Hypothalamus (tissue), 51 donors: ENCODE results near the gene PTPRN2.

Experiments
- DNase-seq, 51 donors: peaks; one replicate each; lab custom pipeline; 2025; lab: John Stamatoyannopoulos, UW

The PTPRN2 gene

DNA sequence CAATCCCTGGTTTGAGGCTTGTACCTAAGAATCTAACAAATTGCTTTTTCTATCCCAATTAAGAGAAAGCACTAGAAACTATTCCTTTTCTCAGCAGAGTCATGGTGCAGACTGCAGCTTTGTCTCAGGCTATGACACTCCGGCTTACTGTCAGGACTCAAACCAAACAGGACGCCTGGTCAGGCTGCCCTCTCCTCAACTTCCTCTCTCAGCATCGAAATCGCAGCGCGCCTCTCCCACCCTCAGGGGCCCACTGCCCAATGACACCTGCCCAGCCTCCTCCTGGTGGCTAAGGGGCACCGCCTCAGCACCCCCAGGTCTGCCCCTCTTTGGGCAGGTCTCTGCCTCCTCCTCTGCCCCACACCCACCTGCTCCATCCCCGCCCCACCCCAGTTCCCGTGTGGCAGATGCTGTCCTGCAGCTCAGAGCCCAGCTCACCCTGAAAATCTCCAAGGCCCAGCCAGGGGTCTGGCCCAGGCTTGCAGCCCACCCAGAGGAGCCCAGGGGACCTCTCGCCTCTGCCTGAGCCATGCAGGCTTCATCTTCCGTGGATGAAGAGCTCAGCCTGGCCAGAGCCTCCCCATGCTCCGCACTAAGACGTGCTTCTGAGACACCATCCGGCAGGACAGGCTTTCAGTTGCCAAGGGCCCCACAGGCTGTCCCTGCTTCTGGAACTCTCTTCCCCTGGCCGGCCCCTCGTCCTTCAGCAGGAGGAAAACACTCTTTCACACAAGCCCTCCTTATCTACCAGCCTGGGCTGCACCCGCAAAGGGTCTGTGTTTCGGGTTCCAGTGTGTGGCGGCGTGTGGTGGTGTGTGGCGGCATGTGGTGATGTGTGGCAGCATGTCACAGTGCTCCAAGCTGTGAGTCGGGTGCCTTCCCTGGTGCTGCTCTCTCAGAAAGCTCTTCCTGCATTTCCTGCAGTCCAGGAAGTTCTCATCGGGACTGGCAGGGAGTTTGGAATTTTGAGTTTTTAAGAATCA, 16.4 kb upstream of the PTPRN2 start:
- no peak for DNase-seq

DNA sequence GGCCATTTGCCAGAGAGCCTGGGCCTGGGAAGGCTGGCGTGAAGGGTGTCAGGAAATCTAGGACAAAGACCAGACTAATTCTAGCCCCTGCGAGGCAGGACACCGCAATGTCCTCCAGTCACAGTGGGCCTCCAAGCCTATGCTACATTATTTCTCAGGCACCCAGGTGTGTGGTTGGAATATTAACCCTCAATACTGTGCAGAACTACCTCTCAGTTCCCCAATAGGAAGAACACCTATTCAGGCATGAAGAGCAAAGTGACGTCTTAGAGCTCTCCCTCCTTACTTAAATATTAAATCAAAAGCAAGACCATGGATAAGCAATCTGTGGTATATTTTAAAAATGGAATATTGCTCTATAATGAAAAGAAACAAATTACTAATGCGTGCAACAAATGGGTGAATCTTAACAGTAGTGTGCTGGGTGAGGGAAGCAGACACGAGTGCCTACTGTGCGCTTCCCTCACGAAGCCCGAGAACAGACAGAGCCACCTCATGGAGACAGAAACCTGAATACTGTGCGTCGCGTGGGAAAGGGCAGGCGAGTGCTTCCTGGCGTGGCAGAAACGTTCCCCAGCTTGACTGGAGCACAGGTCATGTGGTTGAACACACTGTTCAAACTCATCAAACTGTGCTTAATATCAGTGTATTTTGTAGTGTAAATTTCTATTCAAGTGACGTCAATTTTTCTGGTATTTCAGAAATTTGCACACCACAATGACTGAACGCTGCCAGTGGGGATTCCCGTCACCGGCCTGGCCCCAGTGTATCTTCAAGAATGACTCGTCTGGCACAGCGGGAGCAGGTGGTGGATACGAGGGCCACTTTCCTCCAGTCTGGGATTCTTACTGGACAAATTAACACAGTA, 15.5 kb upstream of the PTPRN2 start:
- no peak for DNase-seq

DNA sequence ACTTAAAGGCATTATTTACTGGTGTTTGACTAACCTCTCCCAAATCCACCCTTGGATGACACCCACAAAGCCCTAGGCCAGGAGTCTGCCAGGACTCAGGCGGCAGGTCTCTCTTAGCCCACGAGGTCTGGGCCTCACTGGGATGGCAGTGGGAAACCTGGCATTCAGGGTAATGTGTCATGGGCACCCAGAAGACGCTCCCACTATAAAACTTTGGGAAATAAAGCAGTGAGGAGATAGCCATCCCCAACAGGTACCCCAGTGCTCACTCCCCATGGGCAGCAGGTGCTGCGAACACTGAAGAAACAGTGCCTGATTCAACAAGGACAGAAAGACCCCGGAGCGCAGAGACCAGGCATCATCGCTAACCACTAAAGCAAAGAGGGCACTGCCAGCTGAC, 14.4 kb upstream of the PTPRN2 start:
- no peak for DNase-seq

DNA sequence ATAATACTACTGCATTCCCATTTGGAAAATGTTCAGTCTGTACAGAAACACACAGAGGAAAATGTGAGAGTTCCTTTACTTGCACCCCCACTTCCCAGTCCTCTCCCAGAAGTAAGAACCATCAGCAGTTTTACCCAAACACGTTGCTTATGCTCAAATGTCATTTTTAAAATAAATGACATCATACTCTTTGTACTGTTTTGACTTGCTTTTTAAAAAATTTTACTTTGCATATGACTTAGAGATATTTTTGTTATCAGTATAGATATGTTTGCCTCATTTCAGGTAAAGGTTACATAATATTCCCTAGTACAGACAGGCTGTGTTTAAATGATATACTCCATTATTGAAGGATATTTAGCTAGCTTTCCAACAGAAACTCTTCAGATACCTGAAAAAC, 13.5 kb upstream of the PTPRN2 start:
- DNase-seq, result no peak

DNA sequence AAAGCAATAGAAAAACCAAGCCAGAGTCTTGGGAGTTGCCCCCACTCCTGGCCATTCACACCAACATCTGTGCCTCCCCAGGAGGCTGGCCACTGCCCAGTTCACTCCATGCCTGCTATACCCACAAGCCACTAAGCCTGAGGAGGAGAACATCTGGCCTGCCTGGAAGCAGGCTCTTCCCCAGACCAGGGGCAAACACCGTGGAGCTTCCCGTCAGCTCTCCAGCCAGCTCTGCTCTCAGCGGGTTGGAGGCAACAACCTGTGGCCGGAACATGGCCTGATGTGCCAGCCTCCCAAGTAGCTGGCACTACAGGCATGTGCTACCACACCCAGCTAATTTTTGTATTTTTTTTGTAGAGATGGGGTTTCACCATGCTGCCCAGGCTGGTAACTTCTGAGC, 9.1 kb upstream of the PTPRN2 start:
- DNase-seq, result no peak

DNA sequence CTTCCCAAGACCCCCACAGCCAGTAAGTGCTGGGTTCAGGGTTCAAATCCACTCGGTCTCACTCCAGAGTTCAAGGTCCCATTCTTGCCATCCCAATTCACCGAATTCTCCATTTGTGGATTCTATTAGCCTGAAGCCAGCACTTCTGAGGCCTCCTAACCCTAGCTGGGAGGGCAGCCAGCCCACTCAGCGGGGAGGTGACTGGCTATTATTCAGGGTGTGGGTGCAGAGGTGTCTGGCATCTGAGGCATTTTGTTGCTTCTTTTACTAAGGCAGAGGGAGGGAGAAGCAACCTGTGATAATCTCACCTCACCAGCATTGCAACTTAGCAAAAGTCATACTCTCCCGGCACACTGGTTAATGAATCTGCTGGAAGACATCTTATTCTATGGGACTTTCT, 8.7 kb upstream of the PTPRN2 start:
- no peak for DNase-seq

DNA sequence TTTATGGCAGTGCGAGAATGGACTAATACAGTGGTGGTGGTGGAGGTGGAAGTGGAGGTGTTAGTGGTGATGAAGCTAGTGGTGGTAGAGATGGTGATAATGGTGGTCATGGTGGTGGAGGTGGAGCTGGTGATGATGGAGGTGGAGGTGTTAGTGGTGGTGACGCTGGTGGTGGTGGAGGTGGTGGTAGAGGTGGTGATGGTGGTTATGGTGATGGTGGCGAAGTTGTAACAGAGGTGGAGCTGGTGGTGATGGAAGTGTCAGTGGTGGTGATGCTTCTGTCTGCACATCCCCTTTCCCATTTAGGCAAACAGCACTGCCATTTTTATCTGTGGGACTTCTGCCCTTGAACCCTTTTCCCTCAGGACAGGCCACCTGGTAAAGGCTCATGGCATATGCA, 7.4 kb upstream of the PTPRN2 start:
- no peak for DNase-seq

DNA sequence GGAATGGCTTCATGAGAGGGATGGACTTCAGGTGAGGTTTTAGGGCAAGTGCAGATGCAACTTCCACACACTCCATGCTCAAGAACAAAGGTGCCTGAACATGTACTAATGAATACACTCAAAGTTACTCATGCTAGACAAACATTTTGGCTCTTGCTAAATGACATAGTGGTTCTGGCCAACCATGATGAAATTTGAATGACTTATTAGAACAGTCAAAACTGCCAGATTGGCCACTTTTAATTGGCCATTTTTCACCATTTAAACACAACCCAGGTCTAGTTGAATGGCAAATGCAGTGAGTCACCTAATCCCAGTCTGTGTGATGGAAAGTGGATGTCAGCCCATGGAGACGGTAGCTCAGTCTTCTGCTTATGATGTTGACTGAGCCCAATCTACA, 4.9 kb upstream of the PTPRN2 start:
- no peak for DNase-seq

DNA sequence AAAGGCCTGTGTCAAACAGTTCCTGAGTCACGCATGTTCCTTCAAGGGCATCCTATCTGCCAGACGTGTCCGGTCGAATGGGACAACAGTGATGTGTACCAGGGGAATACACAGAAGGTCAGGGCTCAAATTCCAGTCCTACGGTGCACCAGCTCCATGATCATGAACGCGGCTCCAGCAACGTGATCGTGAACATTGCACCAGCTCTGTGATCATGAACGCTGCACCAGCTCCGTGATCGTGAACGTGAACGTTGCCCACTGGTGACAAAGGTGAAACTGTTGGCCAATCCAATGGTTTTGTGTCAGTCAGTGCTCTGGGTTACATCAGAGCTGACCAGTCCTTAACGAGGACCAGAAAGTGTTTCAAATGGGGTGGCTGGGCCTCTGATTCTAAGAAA, 4.3 kb upstream of the PTPRN2 start:
- no peak for DNase-seq

DNA sequence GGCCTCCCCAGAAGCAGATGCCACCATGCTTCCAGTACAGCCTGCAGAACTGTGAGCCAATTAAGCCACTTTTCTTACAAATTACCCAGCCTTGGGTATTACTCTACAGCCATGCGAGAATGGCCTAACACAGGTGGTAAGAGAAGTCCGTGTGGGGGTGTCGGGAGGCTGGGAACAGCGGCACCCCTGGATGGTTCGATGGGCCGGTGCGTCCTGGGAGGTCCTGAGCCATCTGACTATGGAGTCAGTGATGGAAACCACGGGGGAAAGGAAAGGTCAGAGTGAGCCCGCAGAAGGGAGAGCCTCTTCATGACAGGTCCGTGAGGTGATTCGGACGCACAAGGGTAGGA, 2.5 kb upstream of the PTPRN2 start:
- DNase-seq, result no peak

DNA sequence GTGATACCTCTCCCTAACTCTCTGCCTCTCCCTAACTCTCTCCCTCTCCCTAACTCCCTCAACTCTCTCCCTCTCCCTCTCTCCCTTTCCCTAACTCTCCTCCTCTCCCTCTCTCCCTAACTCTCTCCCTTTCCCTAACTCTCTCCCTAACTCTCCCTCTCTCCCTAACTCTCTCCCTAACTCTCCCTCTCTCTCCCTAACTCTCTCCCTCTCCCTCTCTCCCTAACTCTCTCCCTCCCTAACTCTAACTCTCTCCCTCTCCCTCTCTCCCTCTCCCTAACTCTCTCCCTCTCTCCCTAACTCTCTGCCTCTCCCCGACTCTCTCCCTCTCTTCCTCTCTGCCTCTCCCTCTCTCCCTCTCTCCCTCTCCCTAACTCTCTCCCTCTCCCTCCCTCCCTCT, 2.0 kb upstream of the PTPRN2 start:
- DNase-seq, result no peak

DNA sequence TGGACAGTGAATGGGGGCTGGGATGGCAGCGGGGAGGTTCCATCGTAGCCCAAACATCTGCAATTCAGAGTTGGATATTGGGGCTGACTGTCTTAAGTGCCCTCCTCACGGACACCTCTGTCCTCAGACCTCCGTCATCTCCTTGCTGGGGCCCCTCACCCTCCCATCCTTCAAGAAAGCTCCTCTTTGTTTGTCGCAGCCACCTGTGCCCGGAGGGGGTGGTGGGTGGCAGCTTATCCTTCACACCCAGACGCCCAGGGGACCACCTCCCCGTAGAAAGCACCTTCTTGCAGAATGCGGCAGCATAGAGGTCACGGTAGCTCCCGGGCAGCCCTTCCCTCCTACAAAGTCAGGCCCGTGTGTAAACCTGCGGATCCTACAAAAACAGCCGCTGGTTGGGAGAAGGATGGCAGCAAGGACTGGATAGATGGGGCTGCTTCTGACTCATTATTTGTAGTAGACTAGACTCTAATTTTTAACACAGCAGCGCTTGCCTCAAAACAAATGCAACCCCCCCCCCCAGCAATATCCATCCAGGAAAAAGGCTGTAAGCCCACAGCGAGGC, 1.3 kb upstream of the PTPRN2 start:
- DNase-seq, result no peak

DNA sequence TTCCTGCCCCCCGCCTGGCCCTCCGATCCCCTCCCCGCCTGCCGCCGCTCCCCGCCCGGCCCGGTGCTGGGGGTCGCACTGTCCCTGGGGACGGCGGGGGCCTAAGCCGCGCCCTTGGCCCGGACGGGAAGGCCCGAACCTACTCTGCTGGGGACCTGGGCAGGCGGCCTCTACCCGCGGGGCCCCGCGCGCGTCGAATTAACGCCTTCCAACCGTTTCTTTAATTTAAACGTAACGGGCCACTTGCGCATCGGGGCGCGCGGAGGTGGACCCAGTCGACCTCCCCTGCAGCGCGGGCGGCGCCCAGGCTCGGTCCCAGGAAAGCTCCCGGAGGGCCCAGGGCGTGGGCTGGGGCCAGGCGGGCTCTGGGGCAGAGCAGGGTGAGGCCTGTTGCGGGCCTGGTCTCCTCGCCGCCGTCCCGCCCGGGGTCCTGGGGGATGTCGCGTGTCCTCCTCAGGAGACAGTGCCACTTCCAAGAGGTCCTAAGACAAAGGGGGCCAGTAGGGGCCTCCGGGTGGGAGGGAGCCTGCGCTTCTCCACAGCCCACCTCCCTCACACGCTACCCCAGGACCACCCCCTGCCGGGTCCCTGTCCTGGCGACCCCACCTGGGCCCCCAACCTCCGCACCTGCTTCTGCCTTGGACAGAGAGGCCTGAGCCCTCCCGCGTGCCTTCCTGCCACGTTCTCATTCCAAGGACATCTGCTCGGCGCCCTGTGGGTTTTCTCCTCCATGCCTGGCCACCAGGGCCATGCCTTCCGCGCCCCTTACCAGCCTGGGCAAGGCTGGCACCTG, 658 bp upstream of the PTPRN2 start:
- DNase-seq, result no peak

DNA sequence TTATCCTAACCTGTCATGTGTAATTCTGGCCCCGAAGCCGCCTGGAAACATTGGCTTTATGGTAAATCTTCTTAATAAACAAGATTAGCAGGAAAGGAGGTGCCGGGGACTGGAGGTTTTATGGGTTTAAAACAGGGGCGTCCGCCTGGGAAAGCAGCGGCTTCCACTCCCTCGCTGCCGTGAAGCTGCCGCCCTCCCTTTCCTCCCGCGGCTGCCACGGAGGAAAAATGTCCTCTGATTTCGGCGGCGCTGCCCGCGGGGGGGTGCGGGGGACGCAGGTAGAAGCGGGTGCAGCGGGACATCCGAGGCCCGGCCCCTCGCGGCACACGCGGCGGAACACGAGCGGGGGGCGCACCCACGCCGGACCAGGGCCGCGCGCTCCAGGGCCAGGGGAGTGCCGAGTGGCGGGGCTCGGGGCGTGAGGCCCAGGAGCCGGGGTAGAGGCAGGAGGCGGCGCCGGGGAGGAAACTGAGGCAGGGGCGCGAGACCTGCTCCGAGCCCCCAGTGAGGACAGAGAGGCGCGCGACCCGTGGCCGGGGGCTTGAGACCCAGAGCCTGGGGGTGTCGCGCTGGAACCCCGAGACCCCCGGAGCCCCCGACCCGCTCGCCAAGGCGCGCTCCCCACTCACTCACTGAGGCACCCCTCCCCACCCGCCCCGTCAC, 993 bp downstream of the PTPRN2 start:
- DNase-seq, result peak in 5 of 51 donors; percentile 11 to 30 (median 25)

DNA sequence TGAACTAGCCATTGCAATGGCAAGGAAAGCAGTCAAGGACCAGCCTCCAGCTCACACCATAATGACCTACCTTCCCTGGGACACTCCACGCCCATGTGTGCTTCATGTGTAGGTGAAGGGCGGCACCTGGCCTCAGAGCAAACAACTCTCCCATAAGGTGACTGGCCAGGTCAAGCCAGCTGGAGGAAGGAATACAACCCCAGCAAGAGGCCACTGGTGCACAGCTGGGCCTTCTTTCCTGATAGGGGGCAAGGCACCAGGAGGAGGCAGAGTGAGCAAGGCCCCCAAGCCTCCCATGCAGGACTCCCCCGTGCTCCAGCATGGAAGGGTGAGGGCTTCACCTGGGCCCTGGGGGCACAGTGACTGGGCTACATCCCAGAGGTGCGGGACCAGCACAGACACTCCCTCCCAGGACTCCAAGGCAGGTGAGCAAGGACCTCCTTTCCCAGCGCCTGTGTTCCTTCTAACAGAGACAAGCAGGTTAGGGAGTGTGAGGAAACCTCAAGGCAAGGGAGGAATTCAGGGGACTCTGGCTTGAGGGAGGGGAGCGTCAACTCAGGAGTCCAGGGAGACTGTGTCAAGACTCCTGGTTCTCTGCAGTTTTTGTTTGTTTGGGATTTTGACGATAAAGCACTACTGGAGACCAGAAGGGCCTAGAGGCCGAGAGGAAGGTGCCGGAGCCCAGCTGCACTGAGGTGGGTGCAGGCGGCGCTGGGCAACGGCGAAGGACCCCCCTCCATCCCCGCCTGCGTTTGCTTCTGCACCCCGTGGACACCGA, 1.7 kb downstream of the PTPRN2 start:
- DNase-seq, result peak in 1 of 51 donors; percentile 33

DNA sequence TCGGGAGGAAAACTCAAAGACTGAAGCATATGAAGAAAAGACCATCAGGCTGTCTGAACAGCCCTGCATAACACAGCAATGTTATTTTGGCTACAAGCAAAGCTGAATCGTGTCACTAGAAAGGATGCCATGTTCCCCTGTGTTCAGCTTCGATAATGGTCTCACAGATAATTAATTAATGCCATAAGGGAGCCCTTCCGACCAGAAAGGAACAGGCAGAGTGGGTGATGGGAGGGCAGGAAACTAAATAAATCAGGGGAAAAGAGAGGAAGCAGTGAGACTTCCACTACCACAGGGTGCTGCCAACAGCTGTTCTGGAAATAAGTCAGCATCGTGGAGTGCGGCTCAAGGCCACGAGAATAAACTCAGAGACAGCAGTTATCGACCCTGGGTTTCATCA, 3.2 kb downstream of the PTPRN2 start:
- no peak for DNase-seq

DNA sequence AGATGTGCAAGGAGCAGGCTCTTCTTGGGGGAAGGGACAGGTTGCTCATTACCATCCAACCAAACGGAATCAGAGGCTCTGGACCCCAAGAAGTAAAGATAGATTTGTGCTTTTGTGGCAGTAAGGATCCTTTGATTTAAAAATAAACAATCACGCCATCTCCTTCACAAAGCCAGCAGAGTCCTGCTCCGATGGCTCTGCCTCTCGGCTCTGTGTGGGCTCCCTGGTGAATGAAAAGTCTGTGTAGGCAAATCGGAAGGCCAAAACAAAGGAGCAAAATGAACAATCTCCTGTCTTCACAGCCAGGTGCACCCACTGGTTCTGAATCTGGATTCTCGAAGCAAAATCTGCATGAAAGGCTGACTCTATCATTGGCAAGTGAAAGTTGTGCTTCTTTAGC, 3.8 kb downstream of the PTPRN2 start:
- peak in 1 of 51 donors; percentile 31 for DNase-seq

DNA sequence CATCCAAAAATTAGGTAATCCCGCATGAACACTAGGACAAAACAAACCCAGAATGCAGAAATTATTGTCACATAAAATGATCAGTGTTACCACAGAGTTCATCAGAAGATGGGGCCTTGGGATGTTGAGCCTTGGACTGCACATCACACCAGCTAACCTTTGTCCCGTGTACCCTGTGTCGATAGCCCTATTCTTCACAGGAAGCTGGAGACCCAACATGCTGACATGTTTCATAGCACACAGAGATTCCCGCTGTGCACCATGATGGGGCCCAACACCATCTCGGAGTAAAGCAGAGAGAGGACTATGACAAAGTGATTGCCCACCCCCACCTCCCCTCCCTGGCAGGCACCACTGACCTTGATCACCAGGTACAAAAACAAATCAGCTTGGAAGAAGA, 4.5 kb downstream of the PTPRN2 start:
- no peak for DNase-seq

DNA sequence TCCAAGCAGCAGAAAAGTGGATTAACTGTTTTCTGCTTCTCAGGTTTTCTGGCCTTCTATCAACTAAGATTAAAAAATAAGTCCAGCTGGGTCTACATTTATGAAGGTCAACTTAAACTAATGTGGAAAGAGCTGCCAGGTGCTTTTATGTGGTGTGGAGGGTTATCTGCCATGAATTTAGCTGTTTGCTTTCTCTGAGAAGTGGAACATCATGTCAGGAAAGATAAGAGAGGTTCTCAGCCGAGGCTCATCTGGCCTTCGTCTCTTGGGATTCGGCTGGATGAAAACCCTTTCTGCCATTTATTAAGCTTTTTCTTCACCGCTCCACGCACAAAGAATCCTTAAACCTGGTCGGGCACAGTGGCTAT, 5.5 kb downstream of the PTPRN2 start:
- no peak for DNase-seq
